GM10248 (cell line): ENCODE data around the gene LRRC75A.

ENCODE experiments used
- CTCF ChIA-PET: fragments of 300-600 bp; sonication (Branson Sonifier 250); formaldehyde crosslinking; extraction: SDS; loops from one replicate; lab custom pipeline; 2021; ENCODE audit warnings: antibody characterized with exemption; lab: Yijun Ruan, JAX
- POLR2A ChIA-PET: fragments of 350-650 bp; sonication (Branson Sonifier 250); formaldehyde crosslinking; extraction: SDS; loops from one replicate; lab custom pipeline; 2020; ENCODE audit warnings: antibody characterized with exemption; lab: Yijun Ruan, JAX
- DNase-seq: peaks from one replicate; pipeline ENCODE4 v3.0.0; 2012; ENCODE audit errors: extremely low spot score
- CTCF ChIP-seq: IDR thresholded peaks from 2 replicates; pipeline ENCODE4 v1.5.1; 2012; ENCODE audit warnings: mild to moderate bottlenecking, low read depth; ENCODE audit errors: extremely low read depth, missing control alignments, control extremely low read depth

LRRC75A gene

GRCh38 chr17:16512011-16512410, 20.0 kb upstream of the LRRC75A start:
- POLR2A ChIA-PET: no interaction called here
- CTCF ChIA-PET: interaction anchor here (2.5 to 4.9 kb wide), 2 partner anchors 9 to 59 kb away, joined by 12 to 35 read pairs; no protein-coding TSS in a partner anchor
- TF ChIP-seq CTCF: no peak
- no peak for DNase-seq

GRCh38 chr17:16511593-16511992, 19.6 kb upstream of the LRRC75A start:
- DNase-seq: no peak
- ChIA-PET CTCF (interaction anchor here (1.1 to 4.9 kb wide), 3 partner anchors 9 to 147 kb away, joined by 3 to 35 read pairs (median 12); no protein-coding TSS in a partner anchor), POLR2A (no interaction called here)
- TF ChIP-seq CTCF: no peak

- TF ChIP-seq CTCF: no peak
- CTCF ChIA-PET: interaction anchor here (1.1 to 4.9 kb wide), 5 partner anchors 9 to 145 kb away, joined by 3 to 35 read pairs (median 9); no protein-coding TSS in a partner anchor
- DNase-seq: no peak
- POLR2A ChIA-PET: no interaction called here
Observed at GRCh38 chr17:16507918-16508533, 16.0 kb upstream of the LRRC75A start.

- TF ChIP-seq CTCF: no peak
- ChIA-PET CTCF (interaction anchor here (2.0 to 2.9 kb wide), 2 partner anchors 15 to 53 kb away, joined by 6 to 9 read pairs; no protein-coding TSS in a partner anchor), POLR2A (no interaction called here)
- DNase-seq: no peak
Observed at GRCh38 chr17:16506188-16506587, 14.2 kb upstream of the LRRC75A start.

GRCh38 chr17:16504984-16505383, 13.0 kb upstream of the LRRC75A start:
- DNase-seq: no peak
- TF ChIP-seq CTCF: no peak
- CTCF ChIA-PET: interaction anchor here (2.0 to 2.9 kb wide), 2 partner anchors 17 to 52 kb away, joined by 6 to 9 read pairs; no protein-coding TSS in a partner anchor
- POLR2A ChIA-PET: no interaction called here

GRCh38 chr17:16496820-16497489, 5.0 kb upstream of the LRRC75A start:
- ChIA-PET CTCF (interaction anchor here (1.1 to 2.3 kb wide), 2 partner anchors 25 to 156 kb away, joined by 3 to 6 read pairs; no protein-coding TSS in a partner anchor), POLR2A (no interaction called here)

More at GRCh38 chr17:16496820-16497489, 5.0 kb upstream of the LRRC75A start:
- no peak for TF ChIP-seq CTCF
- DNase-seq: no peak
